Right forelimb (tissue), 1 donor: Measurements from ENCODE around the gene SEC22A.

Experiments
- DNase-seq: peaks from one replicate; pipeline ENCODE4 v3.0.0-alpha.2; 2018

The SEC22A gene

DNA sequence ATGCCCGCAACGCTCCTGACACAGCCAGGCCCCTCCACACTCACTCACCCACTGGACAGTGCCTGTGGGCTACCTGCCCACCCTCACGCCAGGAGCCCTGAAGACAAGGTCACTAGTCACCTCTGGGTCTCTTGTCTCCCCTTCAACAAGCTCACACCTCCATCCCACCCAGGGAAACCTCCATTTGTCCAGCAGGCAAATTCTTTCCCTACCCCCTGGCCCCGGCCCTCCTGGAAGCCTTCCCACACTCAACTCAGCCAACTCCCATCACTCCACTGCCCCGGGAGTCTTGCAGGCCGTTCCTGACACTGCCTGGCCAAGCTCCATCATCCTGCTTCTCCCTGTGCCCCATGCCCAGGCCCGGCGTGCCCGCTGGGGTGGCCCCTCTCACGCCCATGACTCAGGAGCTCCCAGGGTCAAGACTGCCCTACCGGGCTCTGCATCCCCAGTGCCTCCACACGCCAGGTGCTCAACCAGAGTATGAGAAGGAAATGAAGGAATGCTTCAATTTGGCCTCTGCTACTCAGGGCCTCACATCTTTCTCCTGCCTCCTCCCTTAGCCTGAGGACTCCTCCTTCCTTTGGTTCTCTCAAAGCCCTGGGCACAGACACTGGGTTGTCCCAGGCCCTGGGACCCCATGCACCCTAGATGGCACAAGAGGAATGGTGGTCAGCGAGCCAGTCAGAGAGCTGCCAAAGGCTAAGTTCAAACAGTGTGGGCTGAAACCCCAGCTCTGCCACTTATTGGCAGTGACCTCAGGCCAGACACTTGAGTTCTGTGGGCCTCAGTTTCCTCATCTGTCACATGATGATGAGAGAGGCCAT lies 88.6 kb downstream of the SEC22A start:
- peak; percentile 13 for DNase-seq

DNA sequence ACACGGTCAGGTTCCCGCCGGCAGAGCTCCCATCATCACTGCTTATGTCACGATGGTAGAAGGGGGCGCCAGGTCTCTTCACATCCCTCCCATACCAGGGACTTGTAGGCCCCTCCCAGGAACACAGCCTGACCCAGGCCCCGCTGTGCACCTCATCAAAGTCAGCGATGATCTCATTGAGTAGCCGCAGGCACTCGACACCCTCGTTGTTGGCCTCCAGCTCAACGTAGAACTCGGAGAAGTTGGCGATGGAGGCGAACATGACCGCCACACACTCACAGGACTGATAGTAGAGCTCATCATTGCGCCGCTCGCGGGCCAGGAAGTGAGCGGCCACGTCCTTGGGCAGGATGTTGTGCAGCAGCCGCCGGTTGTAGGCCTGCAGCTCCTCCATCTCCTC lies 89.2 kb downstream of the SEC22A start:
- peak; percentile 24 for DNase-seq

DNA sequence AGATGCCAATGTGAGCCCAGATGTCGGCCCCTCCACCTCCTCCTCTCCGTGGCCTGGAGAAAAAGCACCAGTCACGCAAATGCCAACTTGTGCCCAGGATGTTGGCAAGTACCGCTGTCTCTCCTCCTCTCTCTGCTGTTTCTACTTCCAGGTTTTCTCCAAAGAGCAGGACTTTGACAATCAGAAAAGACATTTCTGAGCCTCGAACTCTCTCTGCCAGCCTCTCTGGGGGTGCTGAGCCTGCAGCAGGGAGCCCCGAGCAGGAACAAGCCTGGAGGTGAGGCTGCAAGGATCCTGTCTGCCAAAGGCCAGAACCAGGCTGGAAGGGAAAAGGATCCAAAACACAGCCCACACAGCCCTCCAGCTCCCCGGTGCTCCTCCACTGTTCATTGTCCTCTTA lies 89.7 kb downstream of the SEC22A start:
- no peak for DNase-seq

GRCh38 chr3:123292321-123293310 lies 90.9 kb downstream of the SEC22A start:
- DNase-seq: peak; percentile 37

DNA sequence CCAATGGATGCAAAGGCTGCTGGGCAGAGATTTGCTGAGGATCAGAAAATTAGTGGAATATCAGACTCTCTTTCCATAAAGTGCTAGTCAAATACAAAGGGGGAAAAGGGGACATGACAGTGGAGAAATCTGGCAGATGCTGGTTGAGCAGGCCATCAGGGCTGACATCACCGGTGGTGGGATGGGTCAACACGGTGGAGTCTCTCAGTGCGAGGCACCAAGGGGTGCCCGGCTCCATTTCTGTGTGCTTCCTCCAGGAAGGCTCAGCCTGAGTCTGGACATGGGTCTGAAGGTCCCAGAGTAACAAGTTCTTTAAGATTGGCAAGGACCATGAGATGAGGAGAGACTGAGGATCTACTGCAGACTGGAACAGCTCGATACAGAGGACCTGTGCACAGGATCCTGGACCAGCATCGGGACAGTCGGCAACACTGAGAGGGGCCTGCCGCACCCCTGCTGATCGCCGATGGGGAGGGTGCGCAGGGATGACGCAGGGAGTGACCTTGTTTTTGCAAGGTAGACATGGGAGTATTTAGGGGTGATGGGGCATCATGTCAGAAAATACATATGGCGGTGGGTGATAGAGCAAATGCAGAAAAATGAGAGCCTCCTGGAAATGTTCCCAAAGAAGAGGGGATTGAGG lies 92.7 kb downstream of the SEC22A start:
- DNase-seq: no peak

DNA sequence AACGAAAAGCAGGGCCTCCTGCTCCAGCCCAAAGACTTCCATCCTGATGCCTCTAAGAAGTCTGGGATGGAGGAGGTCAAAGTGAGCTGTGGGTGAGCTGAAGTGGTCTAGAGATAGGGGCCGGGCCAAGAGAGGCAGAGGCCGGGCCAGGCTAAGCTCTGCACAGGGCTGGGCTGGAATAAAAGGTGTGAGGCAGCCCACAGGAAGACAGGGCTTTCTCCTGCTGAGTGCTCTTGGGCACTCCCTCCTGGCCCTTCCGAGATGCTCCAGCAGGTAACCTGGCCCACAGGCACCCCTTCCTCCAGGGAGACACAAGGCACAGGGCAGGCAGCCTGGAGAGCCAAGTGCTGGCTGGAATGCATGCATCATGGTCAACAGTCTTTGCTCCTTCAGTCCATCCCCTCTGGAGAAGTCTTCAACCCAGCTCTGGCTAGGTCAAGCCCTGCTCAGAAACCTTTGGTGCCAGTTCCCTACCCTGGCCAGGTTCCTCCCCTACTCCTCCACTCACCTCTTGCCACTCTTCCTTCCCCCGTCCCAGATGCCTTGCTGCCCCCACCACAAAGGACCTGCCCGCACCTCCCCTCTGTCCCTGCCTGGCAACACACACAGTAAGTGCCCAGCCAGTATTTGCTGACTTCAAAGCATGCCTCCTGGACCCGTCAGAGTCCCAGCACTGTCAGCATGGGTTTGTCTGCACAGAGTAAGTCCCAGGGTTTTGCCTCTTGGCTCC lies 93.6 kb downstream of the SEC22A start:
- no peak for DNase-seq

DNA sequence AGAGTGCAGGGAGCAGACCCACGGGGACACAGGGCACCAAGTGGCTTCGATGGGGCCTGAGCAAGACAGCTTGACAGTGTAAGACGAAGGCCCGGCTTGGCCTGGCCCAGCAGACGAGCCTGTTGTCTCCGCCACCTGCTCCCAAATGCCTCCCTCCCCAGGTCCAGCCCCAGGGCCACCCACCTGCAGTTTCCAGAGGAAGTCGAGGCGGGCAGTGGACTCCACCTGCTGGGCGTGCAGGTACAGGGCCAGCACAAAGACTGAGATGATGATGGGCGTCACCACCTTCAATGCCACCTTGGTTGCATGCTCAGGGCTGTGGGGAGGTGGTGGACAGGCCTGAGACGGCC lies 94.1 kb downstream of the SEC22A start:
- no peak for DNase-seq

GRCh38 chr3:123296261-123296660 lies 94.5 kb downstream of the SEC22A start:
- no peak for DNase-seq

DNA sequence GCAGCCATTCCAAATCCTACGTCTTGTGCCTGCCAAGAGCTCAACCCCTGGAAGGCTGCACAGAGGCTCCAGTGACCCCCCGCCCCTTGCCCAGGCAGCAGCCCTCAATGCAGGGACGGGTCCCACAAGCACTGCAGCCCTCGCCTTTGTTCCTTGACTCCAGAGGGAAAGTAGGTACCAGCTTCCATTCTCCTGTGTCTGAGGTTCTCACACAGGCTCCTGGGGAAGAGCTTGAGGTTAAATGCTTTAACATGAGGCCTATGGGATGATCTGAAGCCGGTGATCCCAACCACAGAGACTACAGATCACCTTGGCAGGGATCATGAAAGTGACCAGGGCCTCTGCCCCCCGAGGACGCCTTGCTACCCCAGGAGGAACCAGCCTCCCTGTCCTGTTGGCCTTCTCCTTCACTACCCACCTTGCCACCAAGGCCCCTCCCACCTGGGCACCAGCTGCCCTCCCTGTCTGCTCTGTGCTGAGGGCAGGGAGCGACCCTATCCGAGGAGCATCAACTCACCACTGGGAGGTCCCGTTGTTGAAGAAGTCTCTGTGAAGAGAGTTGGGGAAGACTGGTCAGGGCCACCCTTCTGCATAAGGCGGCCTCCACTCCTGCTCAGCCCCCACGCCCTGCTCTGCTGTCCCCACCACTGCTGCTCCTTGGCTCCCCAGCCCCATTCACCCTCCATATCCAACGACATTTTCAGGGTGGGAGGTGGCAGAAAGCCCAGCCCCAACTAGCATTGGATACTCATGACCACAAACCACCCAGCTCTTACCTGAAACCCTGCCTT lies 95.3 kb downstream of the SEC22A start:
- DNase-seq: no peak

GRCh38 chr3:123297627-123297899 lies 95.8 kb downstream of the SEC22A start:
- DNase-seq: no peak

DNA sequence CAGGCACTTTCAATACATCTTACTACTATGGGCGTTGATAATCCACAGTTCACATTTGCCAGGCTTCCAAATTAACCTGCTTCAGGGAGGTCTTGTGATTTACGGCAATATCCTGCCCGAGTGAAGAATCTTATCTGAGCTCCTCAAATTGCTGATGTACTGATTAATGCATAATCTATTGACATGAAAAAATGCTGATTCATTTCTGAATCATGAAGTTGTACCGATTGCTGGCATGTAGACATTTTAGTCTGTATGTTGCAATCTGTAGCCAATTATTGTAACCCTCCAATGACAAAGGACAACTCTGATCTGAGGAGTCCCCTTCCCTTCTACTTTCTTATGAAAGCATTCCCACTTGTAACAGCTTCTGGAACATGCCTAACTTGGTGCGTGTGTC lies 97.2 kb downstream of the SEC22A start:
- no peak for DNase-seq

DNA sequence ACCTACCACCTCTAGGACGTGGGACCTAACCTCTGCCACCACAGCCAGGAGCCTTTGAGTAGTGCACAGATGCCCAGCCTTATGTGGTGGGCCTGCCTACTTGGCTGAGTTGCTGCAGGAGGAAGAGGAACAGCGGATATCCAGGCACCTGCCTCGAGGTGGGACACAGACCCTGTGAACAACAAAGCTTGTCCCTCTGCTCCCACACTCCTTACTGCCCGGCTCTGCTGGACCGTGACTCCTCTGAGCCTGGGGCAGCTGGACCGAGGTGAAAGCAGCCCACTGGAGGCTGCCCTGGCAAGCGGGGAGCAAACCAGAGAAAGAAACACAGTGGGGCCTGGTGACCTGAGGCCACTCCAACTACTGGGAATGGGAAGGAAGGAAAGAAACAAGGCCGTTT lies 97.8 kb downstream of the SEC22A start:
- no peak for DNase-seq

DNA sequence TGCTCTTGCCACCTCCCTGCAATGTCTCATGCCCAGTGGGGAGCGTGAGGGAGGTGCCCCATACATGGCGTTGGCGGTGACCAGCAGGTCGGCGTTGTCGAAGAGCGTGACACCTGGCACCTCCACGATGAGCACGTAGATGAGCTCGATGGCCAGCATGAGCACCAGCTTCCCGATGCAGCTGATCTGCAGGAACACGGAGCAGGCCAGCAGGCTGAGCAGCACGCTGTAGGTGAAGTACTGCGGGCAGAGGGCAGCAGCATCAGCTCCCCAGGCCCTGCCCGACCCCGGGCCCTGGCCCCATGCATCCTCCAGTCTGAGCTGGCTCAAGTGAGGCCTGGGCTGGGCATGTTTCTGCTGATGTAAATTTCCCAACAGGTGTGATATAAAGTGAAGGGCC lies 98.3 kb downstream of the SEC22A start:
- DNase-seq: no peak

- no peak for DNase-seq
Measured at GRCh38 chr3:123300583-123300982, 98.8 kb downstream of the SEC22A start.

DNA sequence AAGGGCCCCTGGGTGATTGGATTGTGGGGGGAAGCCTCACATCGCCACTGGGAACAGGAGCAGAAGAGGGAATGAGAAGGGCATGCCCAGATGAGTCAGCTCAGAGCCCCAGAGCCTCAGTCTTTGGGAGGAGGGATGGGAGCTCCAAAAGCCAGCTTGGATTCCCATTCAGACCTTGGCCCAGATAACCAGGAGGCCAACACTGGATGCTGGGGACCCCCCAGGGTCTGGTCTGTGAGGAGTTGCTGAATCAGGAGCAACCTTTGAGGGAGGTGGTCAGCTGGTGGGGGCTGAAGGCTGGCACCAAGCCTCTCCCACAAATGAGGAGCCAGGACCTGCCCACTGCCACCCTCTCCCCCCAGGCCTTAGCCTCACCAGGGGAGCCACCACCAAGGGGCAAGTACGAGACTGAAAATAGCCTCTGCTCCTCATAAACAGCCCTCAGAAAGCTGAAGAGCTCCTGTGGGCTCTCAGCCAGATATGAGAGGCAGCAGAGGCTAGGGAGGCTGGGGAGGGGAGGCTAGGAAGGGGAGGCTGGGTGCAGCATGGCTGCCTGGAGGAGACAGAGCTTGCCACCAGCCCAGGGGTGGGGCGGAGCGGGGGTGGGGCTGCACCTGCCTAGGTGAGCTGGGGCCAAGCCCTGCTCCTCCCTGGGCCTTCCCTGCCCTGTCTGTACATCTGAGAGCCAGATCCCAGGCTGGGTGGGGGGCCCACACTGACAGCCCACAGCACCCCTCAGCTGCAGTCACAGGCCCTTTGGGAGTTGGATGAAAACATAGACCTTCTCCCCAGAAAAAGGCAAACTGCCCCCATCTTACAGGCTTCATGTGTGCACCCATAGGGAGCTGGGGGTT lies 99.8 kb downstream of the SEC22A start:
- DNase-seq: no peak

GRCh38 chr3:123302961-123303360 lies 101.2 kb downstream of the SEC22A start:
- no peak for DNase-seq

DNA sequence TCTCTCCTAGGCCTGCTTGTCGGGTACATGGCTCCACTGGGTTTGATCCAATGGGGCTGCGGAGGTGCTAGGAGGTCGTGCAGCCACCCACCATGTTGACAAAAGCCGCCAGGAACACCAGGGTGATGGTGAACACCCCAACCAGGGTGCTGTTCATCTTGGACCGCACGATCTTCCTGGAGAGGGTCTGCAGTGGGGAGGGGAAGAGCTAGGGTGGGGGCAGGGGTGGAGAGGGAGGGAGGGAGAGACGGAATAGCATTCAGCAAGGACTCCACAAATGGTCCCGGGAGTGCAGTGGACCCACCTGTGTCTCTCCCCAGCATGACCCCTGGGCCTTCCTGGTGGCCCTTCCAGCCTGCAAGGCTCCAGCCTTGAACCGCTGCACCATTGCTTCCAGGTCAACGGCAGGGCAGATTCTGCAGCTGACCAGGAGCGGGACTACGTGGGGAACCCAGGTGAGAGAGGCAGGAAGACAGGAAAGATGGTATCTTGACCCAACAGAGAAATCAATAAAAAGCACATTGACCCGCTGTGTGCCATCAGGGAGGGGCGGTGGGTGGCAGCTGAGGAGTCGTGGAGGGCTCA lies 102.3 kb downstream of the SEC22A start:
- DNase-seq: no peak

GRCh38 chr3:123305192-123305591 lies 103.4 kb downstream of the SEC22A start:
- no peak for DNase-seq

- DNase-seq: no peak
Measured at GRCh38 chr3:123307064-123307463, 105.3 kb downstream of the SEC22A start.

- no peak for DNase-seq
Measured at GRCh38 chr3:123310186-123310585, 108.4 kb downstream of the SEC22A start.

- no peak for DNase-seq
Measured at GRCh38 chr3:123310741-123311140, 109.0 kb downstream of the SEC22A start.
